Fibroblast of skin of left quadriceps (primary cell): Measurements from ENCODE around the gene CYP3A7.
"Not testable (repeated sequence)": the region's sequence is repeated elsewhere in the genome, so short reads cannot be mapped to it uniquely, and the experiment has no call there.

ENCODE experiments used
- DNase-seq, 2 experiments: peaks; one replicate each; pipeline ENCODE4 v3.0.0-alpha.2; 2013; ENCODE audit warnings: low read depth in 2 of 2

The CYP3A7 gene

GRCh38 chr7:99707096-99707495, 27.9 kb downstream of the CYP3A7 start:
- no peak for DNase-seq

GRCh38 chr7:99699946-99700345, 35.0 kb downstream of the CYP3A7 start:
- no peak for DNase-seq

- DNase-seq, result not testable (repeated sequence)
Observed at GRCh38 chr7:99698867-99699730, 35.9 kb downstream of the CYP3A7 start.

GRCh38 chr7:99694912-99695304, 40.1 kb downstream of the CYP3A7 start:
- no peak for DNase-seq

- DNase-seq, result no peak
Observed at GRCh38 chr7:99694201-99694911, 40.6 kb downstream of the CYP3A7 start.

- no peak for DNase-seq
Observed at GRCh38 chr7:99693427-99694200, 41.4 kb downstream of the CYP3A7 start.

- DNase-seq, result no peak
Observed at GRCh38 chr7:99693100-99693426, 41.9 kb downstream of the CYP3A7 start.

- DNase-seq, result not testable (repeated sequence)
Observed at GRCh38 chr7:99692563-99692962, 42.4 kb downstream of the CYP3A7 start.

- DNase-seq, result not testable (repeated sequence)
Observed at GRCh38 chr7:99691658-99692057, 43.3 kb downstream of the CYP3A7 start.

GRCh38 chr7:99690918-99691317, 44.1 kb downstream of the CYP3A7 start:
- not testable (repeated sequence) for DNase-seq

GRCh38 chr7:99685871-99686608, 49.0 kb downstream of the CYP3A7 start:
- DNase-seq, result not testable (repeated sequence)

GRCh38 chr7:99685129-99685758, 49.8 kb downstream of the CYP3A7 start:
- no peak for DNase-seq

GRCh38 chr7:99679400-99680191, 55.4 kb downstream of the CYP3A7 start, which contains the start of gene CYP3A5:
CYP3A5 (minus strand) TSS chr7:99679996; CDS start chr7:99679896, 100 bp downstream.
- no peak for DNase-seq

- DNase-seq, result no peak
Observed at GRCh38 chr7:99679032-99679399, 56.0 kb downstream of the CYP3A7 start.

GRCh38 chr7:99677648-99678045, 57.3 kb downstream of the CYP3A7 start:
- DNase-seq, result no peak

- DNase-seq, result no peak
Observed at GRCh38 chr7:99677013-99677647, 57.9 kb downstream of the CYP3A7 start.

- no peak for DNase-seq
Observed at GRCh38 chr7:99674995-99675742, 59.8 kb downstream of the CYP3A7 start.

GRCh38 chr7:99672573-99672972, 62.4 kb downstream of the CYP3A7 start:
- DNase-seq, result no peak

GRCh38 chr7:99669782-99670181, 65.2 kb downstream of the CYP3A7 start:
- DNase-seq, result peak; percentile 7 to 9
